Calu3 (cell line): Measurements from ENCODE around the gene FOXO3. TPM values are rescaled to one million over a fixed set of nuclear protein-coding genes. Genes with fewer than 3 reads are reported as not detected.

Experiments used
- BruUV-seq: library from RNA; stranded (reverse); fragments of 400-500 nt; replicated peaks from 2 replicates; lab custom pipeline; 2021; lab: Mats Ljungman, UMichigan
- CTCF ChIA-PET: fragments of 300-600 bp; sonication (Branson Sonifier 250); formaldehyde crosslinking; loops from one replicate; lab custom pipeline; 2022; ENCODE audit warnings: antibody characterized with exemption; lab: Charles Lee
- DNase-seq: peaks from one replicate; pipeline ENCODE4 v3.0.0; 2022
- H3K27ac Mint-ChIP-seq: one replicate; pipeline ENCODE4 v1.8.0; 2022; ENCODE audit warnings: mixed read lengths; ENCODE audit not compliant: unreplicated experiment
- H3K27me3 Mint-ChIP-seq: one replicate; pipeline ENCODE4 v1.8.0; 2022; ENCODE audit warnings: mixed read lengths; ENCODE audit not compliant: unreplicated experiment
- H3K36me3 Mint-ChIP-seq: one replicate; pipeline ENCODE4 v1.8.0; 2022; ENCODE audit warnings: mild to moderate bottlenecking, moderate library complexity, mixed read lengths; ENCODE audit not compliant: insufficient read depth, unreplicated experiment
- H3K4me1 Mint-ChIP-seq: one replicate; pipeline ENCODE4 v1.8.0; 2022; ENCODE audit warnings: mild to moderate bottlenecking, low read depth, mixed read lengths; ENCODE audit not compliant: unreplicated experiment
- H3K4me3 Mint-ChIP-seq: one replicate; pipeline ENCODE4 v1.8.0; 2022; ENCODE audit warnings: mild to moderate bottlenecking, low read depth, moderate library complexity, mixed read lengths; ENCODE audit not compliant: unreplicated experiment
- H3K9me3 Mint-ChIP-seq: one replicate; pipeline ENCODE4 v1.8.0; 2022; ENCODE audit warnings: low read depth, mixed read lengths; ENCODE audit not compliant: unreplicated experiment
- CTCF ChIP-seq: fragments of 200-600 bp; IDR thresholded peaks from one replicate; pipeline ENCODE4 v1.8.0; 2022; ENCODE audit warnings: antibody characterized with exemption; ENCODE audit not compliant: unreplicated experiment
- intact Hi-C: fragments of 100-400 bp; cut with micrococcal nuclease; formaldehyde crosslinking; loops from one replicate; pipeline ENCODE4 v1.10.0; 2022; ENCODE audit not compliant: unreplicated experiment
- total RNA-seq: library from RNA; stranded (reverse); gene quantifications from 2 replicates; pipeline ENCODE4 v1.2.3, GENCODE V29; 2022

Gene FOXO3
- total RNA-seq, 1 experiment from 2014 or later, result 45.5 TPM

- BruUV-seq, result no TSS peak
- no peak for TF ChIP-seq CTCF
- Mint-ChIP-seq H3K4me1 (peaks cover 71% of the 10 kb centered on the region), H3K36me3 (peaks cover 15% of the 10 kb centered on the region), H3K4me3 (no peak overlapping the region), H3K27me3 (no peaks in the 10 kb centered on the region), H3K9me3 (no peaks in the 10 kb centered on the region), H3K27ac (no peak overlapping the region)
- CTCF ChIA-PET, result no interaction called here
- intact Hi-C loops, result no loop called here
- no peak for DNase-seq
These were observed 25.3 kb downstream of the FOXO3 start for GRCh38 chr6:108585921-108586536.

- CTCF ChIA-PET, result interaction anchor here (0.7 kb wide), 1 partner anchor 176 kb away, joined by 3 read pairs; no protein-coding TSS in a partner anchor
- Mint-ChIP-seq H3K36me3 (peaks cover 14% of the 10 kb centered on the region), H3K4me3 (peak overlapping the region; percentile 34), H3K9me3 (no peaks in the 10 kb centered on the region), H3K27ac (peak overlapping the region; percentile 46), H3K27me3 (no peaks in the 10 kb centered on the region), H3K4me1 (peaks cover 78% of the 10 kb centered on the region)
- no peak for DNase-seq
- intact Hi-C loops, result no loop called here
- no peak for TF ChIP-seq CTCF
- BruUV-seq, result no TSS peak
These were observed 26.7 kb downstream of the FOXO3 start for GRCh38 chr6:108587258-108588059.

GRCh38 chr6:108588586-108588985 is 27.9 kb downstream of the FOXO3 start:
- no peak for TF ChIP-seq CTCF
- H3K4me1 Mint-ChIP-seq, result peaks cover 80% of the 10 kb centered on the region
- DNase-seq, result no peak
- H3K9me3 Mint-ChIP-seq, result no peaks in the 10 kb centered on the region
- BruUV-seq, result no TSS peak
- intact Hi-C loops, result no loop called here
- CTCF ChIA-PET, result interaction anchor here (0.5 to 1.3 kb wide), 2 partner anchors 25 to 30 kb away, joined by 3 to 4 read pairs; no protein-coding TSS in a partner anchor
- H3K36me3 Mint-ChIP-seq, result peaks cover 14% of the 10 kb centered on the region
- no peaks in the 10 kb centered on the region for H3K27me3 Mint-ChIP-seq
- H3K4me3 Mint-ChIP-seq, result peak overlapping the region; percentile 45
- H3K27ac Mint-ChIP-seq, result peak overlapping the region; percentile 46

- H3K4me3 Mint-ChIP-seq, result peak overlapping the region; percentile 45
- peak overlapping the region; percentile 46 for H3K27ac Mint-ChIP-seq
- CTCF ChIA-PET, result interaction anchor here (0.5 to 1.3 kb wide), 6 partner anchors 10 to 147 kb away, joined by 3 to 5 read pairs (median 3); no protein-coding TSS in a partner anchor
- no peaks in the 10 kb centered on the region for H3K9me3 Mint-ChIP-seq
- no peak for TF ChIP-seq CTCF
- no peaks in the 10 kb centered on the region for H3K27me3 Mint-ChIP-seq
- no TSS peak for BruUV-seq
- peaks cover 14% of the 10 kb centered on the region for H3K36me3 Mint-ChIP-seq
- H3K4me1 Mint-ChIP-seq, result peaks cover 86% of the 10 kb centered on the region
- DNase-seq, result peak; percentile 80
- intact Hi-C loops, result no loop called here
These were observed 28.6 kb downstream of the FOXO3 start for GRCh38 chr6:108589244-108589791.
